IMR-90 (cell line): ENCODE results near the gene ZSWIM5. TPM values are rescaled to one million over a fixed set of nuclear protein-coding genes. Genes with fewer than 3 reads are reported as not detected.

ENCODE experiments used
- ATAC-seq: fragments of 200-7000 bp; cut with Tn5 transposase; 2 replicates; pipeline ENCODE4 v1.9.1; 2020; ENCODE audit warnings: low read depth, mild to moderate bottlenecking, moderate library complexity
- BruUV-seq: library from RNA; stranded (reverse); fragments of 400-500 nt; replicated peaks from 2 replicates; lab custom pipeline; 2021; lab: Mats Ljungman, UMichigan
- CTCF ChIA-PET: fragments of 300-600 bp; formaldehyde crosslinking; extraction: SDS; loops from one replicate; lab custom pipeline; 2021; ENCODE audit warnings: antibody characterized with exemption; lab: Yijun Ruan, JAX
- POLR2A ChIA-PET: fragments of 300-600 bp; sonication (Branson Sonifier 250); formaldehyde crosslinking; loops from one replicate; lab custom pipeline; 2022; ENCODE audit warnings: antibody characterized with exemption; ENCODE audit not compliant: unreplicated experiment; lab: Charles Lee
- DNase-seq: peaks from one replicate; pipeline ENCODE4 v3.0.0; 2013
- H2AFZ ChIP-seq: replicated peaks from 2 replicates; pipeline ENCODE3; 2013; ENCODE audit warnings: low read length, mild to moderate bottlenecking; ENCODE audit not compliant: poor library complexity
- H2AK5ac ChIP-seq: 2 replicates; pipeline ENCODE4 v1.6.1; 2013; ENCODE audit warnings: low read depth, low read length, inconsistent platforms
- H2AK9ac ChIP-seq: replicated peaks from 2 replicates; pipeline ENCODE3; 2013; ENCODE audit warnings: mild to moderate bottlenecking, low read depth, low read length, moderate library complexity; ENCODE audit not compliant: poor library complexity
- H2BK120ac ChIP-seq: 2 replicates; pipeline ENCODE4 v1.6.1; 2013; ENCODE audit warnings: low read depth, low read length, inconsistent platforms
- H2BK15ac ChIP-seq: 3 replicates; pipeline ENCODE4 v1.6.1; 2013; ENCODE audit warnings: low read depth, low read length, inconsistent platforms
- H2BK20ac ChIP-seq: 2 replicates; pipeline ENCODE4 v1.6.1; 2013; ENCODE audit warnings: low read depth, mild to moderate bottlenecking, inconsistent platforms, low read length, moderate library complexity
- H2BK5ac ChIP-seq: 2 replicates; pipeline ENCODE4 v1.6.1; 2013; ENCODE audit warnings: mild to moderate bottlenecking, low read depth, low read length, inconsistent platforms; ENCODE audit not compliant: poor library complexity, severe bottlenecking
- H3K14ac ChIP-seq: replicated peaks from 2 replicates; pipeline ENCODE4 v1.6.1; 2013; ENCODE audit warnings: low read depth, low read length, inconsistent platforms
- H3K18ac ChIP-seq: 2 replicates; pipeline ENCODE4 v1.6.1; 2013; ENCODE audit warnings: low read depth, low read length, control low read depth
- H3K23ac ChIP-seq: 2 replicates; pipeline ENCODE4 v1.6.1; 2013; ENCODE audit warnings: low read depth, low read length, inconsistent platforms
- H3K27ac ChIP-seq: 2 replicates; pipeline ENCODE4 v1.5.1; 2013; ENCODE audit warnings: mild to moderate bottlenecking, control low read depth, low read length; ENCODE audit not compliant: insufficient read depth
- H3K27me3 ChIP-seq: 2 replicates; pipeline ENCODE4 v1.6.1; 2013; ENCODE audit warnings: low read length; ENCODE audit not compliant: control insufficient read depth, insufficient read depth
- H3K36me3 ChIP-seq: 2 replicates; pipeline ENCODE4 v1.6.1; 2013; ENCODE audit warnings: low read length, mixed read lengths; ENCODE audit not compliant: control insufficient read depth, insufficient read depth
- H3K4ac ChIP-seq: 2 replicates; pipeline ENCODE4 v1.6.1; 2013; ENCODE audit warnings: low read depth, low read length, inconsistent platforms
- H3K4me1 ChIP-seq: 2 replicates; pipeline ENCODE4 v1.6.1; 2013; ENCODE audit warnings: low read length, mixed read lengths; ENCODE audit not compliant: control insufficient read depth, insufficient read depth
- H3K4me2 ChIP-seq: 2 replicates; pipeline ENCODE4 v1.6.1; 2013; ENCODE audit warnings: low read depth, mild to moderate bottlenecking, control low read depth, low read length, moderate library complexity
- H3K4me3 ChIP-seq: 2 replicates; pipeline ENCODE4 v1.5.1; 2013; ENCODE audit warnings: low read depth, mild to moderate bottlenecking, control low read depth, low read length, moderate library complexity; ENCODE audit not compliant: insufficient read depth
- H3K56ac ChIP-seq: 2 replicates; pipeline ENCODE4 v1.6.1; 2013; ENCODE audit warnings: low read length, inconsistent platforms; ENCODE audit not compliant: insufficient read depth; ENCODE audit errors: extremely low read depth
- H3K79me1 ChIP-seq, 2 experiments: 2 replicates each; pipeline ENCODE4 v1.6.1; 2013; ENCODE audit warnings: low read length in 2 of 2, inconsistent platforms in 1 of 2, low read depth in 1 of 2
- H3K9ac ChIP-seq: 2 replicates; pipeline ENCODE4 v1.6.1; 2013; ENCODE audit warnings: low read depth, low read length, control low read depth
- H3K9me1 ChIP-seq: 2 replicates; pipeline ENCODE4 v1.6.1; 2013; ENCODE audit warnings: low read length, inconsistent platforms; ENCODE audit not compliant: insufficient read depth
- H3K9me3 ChIP-seq: 2 replicates; pipeline ENCODE4 v1.6.1; 2013; ENCODE audit warnings: low read length; ENCODE audit not compliant: control insufficient read depth, insufficient read depth
- H4K20me1 ChIP-seq: 2 replicates; pipeline ENCODE4 v1.6.1; 2013; ENCODE audit warnings: low read length, inconsistent platforms; ENCODE audit not compliant: insufficient read depth
- H4K5ac ChIP-seq: 2 replicates; pipeline ENCODE4 v1.6.1; 2013; ENCODE audit warnings: mild to moderate bottlenecking, low read depth, low read length, control low read depth
- H4K8ac ChIP-seq, 2 experiments: 2 replicates each; pipeline ENCODE4 v1.6.1; 2013; ENCODE audit warnings: low read depth in 2 of 2, low read length in 2 of 2, control low read depth in 1 of 2, inconsistent platforms in 1 of 2
- H4K91ac ChIP-seq: 2 replicates; pipeline ENCODE4 v1.6.1; 2013; ENCODE audit warnings: low read depth, low read length, inconsistent platforms; ENCODE audit not compliant: insufficient read depth
- BHLHE40 ChIP-seq: fragments of 150-350 bp; IDR thresholded peaks from 2 replicates; pipeline ENCODE4 v1.6.1; 2016; ENCODE audit warnings: mild to moderate bottlenecking, low read depth, low read length
- CEBPB ChIP-seq: IDR thresholded peaks from 2 replicates; pipeline ENCODE4 v1.6.1; 2012; ENCODE audit warnings: low read depth, low read length, improper control_type of control experiment
- CHD1 ChIP-seq: IDR thresholded peaks from 2 replicates; pipeline ENCODE4 v1.6.1; 2012; ENCODE audit warnings: low read depth, low read length, improper control_type of control experiment
- CTCF ChIP-seq: conservative IDR thresholded peaks from 2 replicates; pipeline ENCODE4 v1.5.1; 2012; ENCODE audit warnings: mild to moderate bottlenecking, low read depth, low read length, improper control_type of control experiment
- FOS ChIP-seq: fragments of 150-350 bp; IDR thresholded peaks from 2 replicates; pipeline ENCODE4 v1.6.1; 2016; ENCODE audit warnings: low read depth, low read length
- MAFK ChIP-seq: IDR thresholded peaks from 2 replicates; pipeline ENCODE4 v1.6.1; 2012; ENCODE audit warnings: low read depth, low read length, improper control_type of control experiment
- MAZ ChIP-seq: IDR thresholded peaks from 2 replicates; pipeline ENCODE4 v1.6.1; 2012; ENCODE audit warnings: low read depth, mild to moderate bottlenecking, low read length, improper control_type of control experiment, moderate library complexity, borderline replicate concordance
- MXI1 ChIP-seq: IDR thresholded peaks from 2 replicates; pipeline ENCODE4 v1.6.1; 2012; ENCODE audit warnings: low read depth, mild to moderate bottlenecking, low read length, moderate library complexity, borderline replicate concordance
- NFE2L2 ChIP-seq: fragments of 150-350 bp; IDR thresholded peaks from 2 replicates; pipeline ENCODE4 v1.6.1; 2016; ENCODE audit warnings: low read depth, mild to moderate bottlenecking, low read length
- POLR2A ChIP-seq: IDR thresholded peaks from 2 replicates; pipeline ENCODE4 v1.6.1; 2012; ENCODE audit warnings: mild to moderate bottlenecking, low read depth, low read length
- RAD21 ChIP-seq: IDR thresholded peaks from 2 replicates; pipeline ENCODE4 v1.6.1; 2012; ENCODE audit warnings: low read length, improper control_type of control experiment
- RCOR1 ChIP-seq: IDR thresholded peaks from 2 replicates; pipeline ENCODE4 v1.6.1; 2012; ENCODE audit warnings: mild to moderate bottlenecking, low read length, improper control_type of control experiment; ENCODE audit not compliant: insufficient replicate concordance
- RFX5 ChIP-seq: IDR thresholded peaks from 2 replicates; pipeline ENCODE4 v1.8.0; 2012; ENCODE audit warnings: low read depth, mild to moderate bottlenecking, low read length, moderate library complexity
- SMC3 ChIP-seq: fragments of 150-350 bp; IDR thresholded peaks from 2 replicates; pipeline ENCODE4 v1.6.1; 2016; ENCODE audit warnings: low read depth, mild to moderate bottlenecking, antibody characterized with exemption, low read length, moderate library complexity
- USF2 ChIP-seq: fragments of 150-350 bp; IDR thresholded peaks from 2 replicates; pipeline ENCODE4 v1.6.1; 2017; ENCODE audit warnings: mild to moderate bottlenecking, antibody characterized with exemption, low read length, low read depth
- WGBS, 2 experiments: methylation state at CpG; one replicate each; pipeline versions ENCODE4 v1.1.5 to v1.1.7; 2013; ENCODE audit warnings: missing lambda C conversion rate in 2 of 2; ENCODE audit not compliant: insufficient read length in 1 of 2; ENCODE audit errors: extremely low coverage in 2 of 2; 5-methylcytosine and 5-hydroxymethylcytosine counted together
- dilution Hi-C: fragments of 300-500 bp; cut with HindIII; formaldehyde crosslinking; loops from one replicate; pipeline ENCODE4 v1.14.3; 2018; ENCODE audit warnings: low sequenced_read_pairs; ENCODE audit not compliant: unreplicated experiment
- in situ Hi-C: fragments of 300-500 bp; cut with MboI; formaldehyde crosslinking; loops from 3 replicates; pipeline ENCODE4 v1.14.3; 2019; ENCODE audit warnings: low sequenced_read_pairs, inconsistent platforms, mixed read lengths
- intact Hi-C: fragments of 100-400 bp; cut with micrococcal nuclease; formaldehyde crosslinking; loops from 2 replicates; pipeline ENCODE4 v1.10.0; 2022
- polyA plus RNA-seq, 3 experiments: library from polyadenylated mRNA; depleted of rRNA; stranded (reverse); fragments of >200 nt; gene quantifications; 2 replicates each; pipeline ENCODE4 v1.2.3, GENCODE V29; 2012; ENCODE audit warnings: low replicate concordance in 1 of 3
- total RNA-seq: library from RNA; depleted of rRNA; stranded (reverse); fragments of >200 nt; gene quantifications from 2 replicates; pipeline ENCODE4 v1.2.3, GENCODE V29; 2012
- TF ChIP-seq, protein P1 (sequence below): fragments of 150-350 bp; IDR thresholded peaks from 2 replicates; pipeline ENCODE4 v1.6.1; 2016; ENCODE audit warnings: low read depth, mild to moderate bottlenecking, low read length, moderate library complexity, borderline replicate concordance

Gene ZSWIM5
- total and polyA plus RNA-seq, 2 of the 4 experiments (the other 2 are of a cell fraction): under 0.01 to 0.03 TPM

DNA sequence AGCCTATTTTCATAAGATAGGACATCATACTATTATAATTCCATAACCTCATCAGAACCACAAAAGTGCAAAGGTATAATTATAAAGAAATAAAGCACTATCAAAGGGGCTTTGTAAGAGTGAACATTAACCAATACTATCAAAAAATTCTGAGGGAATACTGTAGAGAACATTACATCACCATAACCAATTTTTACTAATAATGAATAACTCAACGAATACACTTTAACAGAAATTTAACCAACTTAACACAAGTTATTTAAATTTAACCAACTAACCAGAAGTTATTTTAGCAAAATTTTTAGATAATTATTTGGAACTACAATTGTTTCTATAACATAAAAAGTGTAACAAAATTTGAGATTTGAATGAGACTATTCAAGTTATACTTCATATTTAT, 34.8 kb downstream of the ZSWIM5 start:
- Histone ChIP-seq H4K20me1 (no peaks in the 10 kb centered on the region), H2BK5ac (no peak overlapping the region), H3K9me1 (no peaks in the 10 kb centered on the region), H4K91ac (no peak overlapping the region), H2AFZ (no peak overlapping the region), H4K5ac (no peak overlapping the region), H3K4ac (no peak overlapping the region), H3K9ac (no peak overlapping the region), H3K4me1 (no peaks in the 10 kb centered on the region), H3K4me3 (no peak overlapping the region), H2AK5ac (no peak overlapping the region), H3K23ac (no peak overlapping the region), H3K79me1 (no peaks in the 10 kb centered on the region), H3K9me3 (no peaks in the 10 kb centered on the region), H3K56ac (no peak overlapping the region), H3K36me3 (no peaks in the 10 kb centered on the region), H3K27me3 (no peaks in the 10 kb centered on the region; the same call in 1 of the 2 replicates), H3K27ac (no peak overlapping the region), H4K8ac (no peak overlapping the region), H3K4me2 (no peak overlapping the region), H2BK15ac (no peak overlapping the region), H2BK120ac (no peak overlapping the region), H2BK20ac (no peak overlapping the region), H3K14ac (no peak overlapping the region), H2AK9ac (no peak overlapping the region), H3K18ac (no peak overlapping the region)
- CTCF ChIA-PET: no interaction called here
- in situ Hi-C loops (no loop called here), dilution Hi-C loops (no loop called here), intact Hi-C loops (no loop called here)
- TF ChIP-seq MAFK (no peak), MXI1 (no peak), RCOR1 (no peak), POLR2A (no peak), FOS (no peak), CHD1 (no peak), RFX5 (no peak), USF2 (no peak), CEBPB (no peak), CTCF (no peak), SMC3 (no peak), RAD21 (no peak), BHLHE40 (no peak), MAZ (no peak), NFE2L2 (no peak)
- TF ChIP-seq, protein P1, sequence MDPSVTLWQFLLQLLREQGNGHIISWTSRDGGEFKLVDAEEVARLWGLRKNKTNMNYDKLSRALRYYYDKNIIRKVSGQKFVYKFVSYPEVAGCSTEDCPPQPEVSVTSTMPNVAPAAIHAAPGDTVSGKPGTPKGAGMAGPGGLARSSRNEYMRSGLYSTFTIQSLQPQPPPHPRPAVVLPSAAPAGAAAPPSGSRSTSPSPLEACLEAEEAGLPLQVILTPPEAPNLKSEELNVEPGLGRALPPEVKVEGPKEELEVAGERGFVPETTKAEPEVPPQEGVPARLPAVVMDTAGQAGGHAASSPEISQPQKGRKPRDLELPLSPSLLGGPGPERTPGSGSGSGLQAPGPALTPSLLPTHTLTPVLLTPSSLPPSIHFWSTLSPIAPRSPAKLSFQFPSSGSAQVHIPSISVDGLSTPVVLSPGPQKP: no peak
- no TSS peak for BruUV-seq
- WGBS, 2 experiments: 100% methylated on average over 1 of the region's 1 CpG; no CpG with 5 or more reads in 1 of the 2 experiments
- DNase-seq (no peak), ATAC-seq (no peak)
- POLR2A ChIA-PET: no interaction called here
